T-helper 2 cell treated with Interferon-gamma antibody and Interleukin-4, amounts not matched to agents 100 ng/mL and 5 ng/mL, for 36 hours (primary cell): ENCODE measurements around the gene DDC. TPM values are rescaled to one million over a fixed set of nuclear protein-coding genes. Genes with fewer than 3 reads are reported as not detected.

ENCODE experiments used
- intact Hi-C: fragments of 100-400 bp; cut with micrococcal nuclease; formaldehyde crosslinking; loops from one replicate; pipeline ENCODE4 v1.15.1; 2023
- total RNA-seq: library from RNA; stranded (reverse); gene quantifications from 2 replicates; pipeline ENCODE4 v1.2.3, GENCODE V29; 2022

DDC gene
- 0.55 TPM in 1 of 2 replicates, not detected in the other for total RNA-seq

DNA sequence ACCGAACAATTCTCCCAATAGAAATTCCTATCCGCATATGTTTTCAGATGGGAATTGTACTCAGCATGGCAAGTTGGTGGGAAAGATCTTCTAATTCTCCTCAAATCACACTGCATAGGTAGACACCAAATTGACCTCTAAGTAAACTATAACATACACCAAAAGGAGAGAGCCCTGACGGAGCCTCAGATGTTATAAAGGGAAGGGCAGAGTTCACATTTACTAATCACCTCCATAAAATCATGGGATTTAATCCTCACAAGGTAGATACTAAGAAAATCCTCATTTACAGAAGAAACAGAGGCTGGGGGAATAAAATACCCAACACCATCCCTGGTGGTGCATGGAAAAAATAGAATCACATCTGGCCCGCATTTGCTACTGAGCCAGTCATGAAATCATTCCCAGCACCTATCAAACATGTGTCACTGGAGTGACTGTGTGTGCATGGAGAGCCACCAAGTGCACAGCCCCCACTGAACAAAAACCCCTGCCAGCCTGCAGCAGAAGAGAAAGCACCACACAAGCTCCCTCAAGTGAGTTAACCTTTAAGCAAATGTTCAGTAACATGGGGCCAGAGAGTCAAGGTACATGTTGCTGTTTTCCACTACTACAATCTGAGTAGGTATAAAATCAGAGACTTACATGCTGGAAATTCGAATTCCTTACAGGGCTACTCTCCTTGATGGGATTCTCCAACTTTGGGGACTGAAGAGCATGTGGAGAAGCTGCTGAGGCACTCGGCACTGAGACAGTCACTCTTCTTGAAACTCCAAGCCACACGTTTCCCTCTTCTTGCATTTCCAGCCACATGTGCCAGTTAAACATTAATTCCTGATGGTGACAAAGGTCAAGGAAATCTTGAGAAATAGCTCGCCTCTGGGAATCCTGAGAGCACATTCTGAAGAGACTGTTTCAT lies at the start of gene DDC:
Gene DDC, minus strand, starts transcription at position 766 of the 919 bp plus-strand sequence. CDS start 21,320 bp downstream, outside the sequence.
- intact Hi-C loops = no loop called here

- intact Hi-C loops = loop anchor here (5.0 kb wide), 3 partner anchors 49 to 509 kb away; partner anchors contain the start of gene FIGNL1
These were observed 48.3 kb upstream of the DDC start for GRCh38 chr7:50613473-50613872.

DNA sequence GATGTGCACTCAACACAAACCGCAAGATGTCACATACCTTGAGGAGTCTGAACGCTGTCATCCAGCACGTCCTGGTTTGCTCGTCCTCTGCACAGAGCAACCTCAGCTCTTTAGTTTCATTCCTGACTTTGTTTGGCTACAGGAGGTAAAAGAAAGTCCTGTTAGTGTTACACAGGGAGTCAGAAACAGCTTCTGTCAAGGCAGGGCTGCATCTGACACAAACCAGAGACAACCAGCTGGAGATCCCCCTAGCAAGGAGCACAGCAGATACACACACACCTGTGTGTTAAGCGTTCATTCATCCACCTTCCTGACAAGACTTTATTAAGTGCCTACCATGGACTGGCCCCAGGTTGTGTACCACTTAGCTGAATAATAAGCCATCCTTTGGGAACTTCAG lies 47.5 kb upstream of the DDC start:
- intact Hi-C loops = loop anchor here (5.0 kb wide), 3 partner anchors 50 to 510 kb away; partner anchors contain the start of gene FIGNL1

DNA sequence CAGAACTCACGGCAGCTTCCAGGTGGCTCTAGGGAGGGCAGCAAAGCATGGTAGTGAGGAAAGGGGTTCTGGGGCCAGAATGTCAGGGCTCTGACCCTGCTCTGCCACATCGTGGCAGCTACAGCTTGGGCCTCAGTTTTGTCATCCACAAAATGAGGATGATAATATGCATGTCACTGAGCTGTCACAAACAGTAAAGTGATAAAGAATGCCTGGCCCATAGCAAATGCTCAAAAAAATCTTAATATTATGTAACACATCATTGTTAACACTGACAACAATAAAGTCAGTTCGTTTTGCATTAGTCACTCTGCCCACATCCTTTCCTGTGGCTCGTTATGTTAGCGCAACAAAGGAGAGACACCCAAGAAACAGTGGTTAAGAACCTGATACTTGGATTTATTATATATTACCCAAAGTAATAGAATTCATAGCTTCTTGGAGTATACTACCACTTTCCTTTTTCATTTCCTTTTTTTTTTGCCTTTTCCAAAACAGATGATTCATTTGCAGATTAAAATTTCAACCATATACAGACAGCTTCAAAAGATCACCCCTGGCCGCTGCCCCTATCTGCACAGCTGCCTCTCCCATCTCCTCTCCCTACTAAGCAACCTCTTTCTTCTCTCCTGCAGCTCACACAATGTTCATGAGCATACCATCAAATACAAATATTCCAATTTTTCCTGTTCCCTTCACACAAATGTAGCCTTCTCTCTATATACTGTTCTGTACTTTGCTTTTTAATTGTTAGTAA lies 45.5 kb upstream of the DDC start:
- intact Hi-C loops = loop anchor here (2.0 to 5.0 kb wide), 5 partner anchors 16 to 512 kb away; partner anchors contain the start of gene FIGNL1

- intact Hi-C loops = no loop called here
These were observed 43.1 kb upstream of the DDC start for GRCh38 chr7:50608196-50608906.

DNA sequence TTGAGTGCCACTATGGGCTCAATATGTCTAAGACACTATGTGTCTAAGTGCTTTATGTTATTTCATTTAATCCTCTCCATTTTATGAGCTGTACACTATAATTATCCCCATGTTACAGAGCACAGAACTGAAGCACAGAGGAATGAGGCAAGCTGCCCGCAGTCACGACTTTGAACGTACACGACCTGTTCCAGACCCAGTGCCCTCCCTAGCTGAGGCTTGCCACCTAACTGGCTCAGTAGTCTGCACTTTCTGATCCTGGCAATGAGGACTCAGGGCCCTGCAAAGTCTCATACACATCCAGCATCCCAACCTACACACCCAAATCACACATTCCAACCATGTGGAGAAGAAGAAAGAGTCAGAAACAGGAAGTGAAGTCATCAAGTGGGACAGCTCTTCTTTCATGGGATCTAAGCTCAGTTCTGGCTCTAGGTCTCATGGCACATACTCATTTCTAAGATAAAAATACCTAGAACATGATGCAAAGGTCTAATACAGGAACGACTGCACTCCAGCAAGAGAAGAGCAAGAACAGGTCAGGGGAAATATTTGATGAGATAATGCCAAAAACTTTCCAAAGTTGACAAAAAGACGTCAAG lies 42.4 kb upstream of the DDC start:
- intact Hi-C loops = no loop called here

GRCh38 chr7:50605059-50605458 lies 39.9 kb upstream of the DDC start:
- intact Hi-C loops = no loop called here

GRCh38 chr7:50603287-50603686 lies 38.1 kb upstream of the DDC start:
- intact Hi-C loops = no loop called here

GRCh38 chr7:50599385-50599784 lies 34.2 kb upstream of the DDC start:
- intact Hi-C loops = loop anchor here (5.0 kb wide), 2 partner anchors 63 to 78 kb away; no protein-coding TSS in a partner anchor

- intact Hi-C loops = loop anchor here (5.0 kb wide), 2 partner anchors 64 to 79 kb away; no protein-coding TSS in a partner anchor
These were observed 33.5 kb upstream of the DDC start for GRCh38 chr7:50598460-50599343.

DNA sequence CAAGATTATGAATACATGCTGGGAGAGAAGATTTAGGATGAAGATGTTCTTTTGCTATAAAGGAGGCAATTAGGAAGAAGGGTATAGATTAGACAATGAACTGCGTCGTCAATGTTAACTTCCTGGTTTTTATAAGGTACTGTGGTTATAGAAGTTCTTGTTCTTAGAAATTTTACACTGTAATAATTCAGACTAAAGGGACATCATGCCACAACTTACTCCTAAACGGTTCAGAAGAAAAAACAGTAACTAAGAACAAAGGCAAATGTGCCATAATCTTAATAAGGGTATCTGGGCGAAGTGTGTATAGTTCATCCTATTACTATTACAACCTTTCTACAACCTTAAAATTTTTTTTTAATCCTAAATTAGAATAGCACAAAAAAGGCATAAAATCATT lies 31.3 kb upstream of the DDC start:
- intact Hi-C loops = loop anchor here (5.0 kb wide), 2 partner anchors 66 to 81 kb away; no protein-coding TSS in a partner anchor

DNA sequence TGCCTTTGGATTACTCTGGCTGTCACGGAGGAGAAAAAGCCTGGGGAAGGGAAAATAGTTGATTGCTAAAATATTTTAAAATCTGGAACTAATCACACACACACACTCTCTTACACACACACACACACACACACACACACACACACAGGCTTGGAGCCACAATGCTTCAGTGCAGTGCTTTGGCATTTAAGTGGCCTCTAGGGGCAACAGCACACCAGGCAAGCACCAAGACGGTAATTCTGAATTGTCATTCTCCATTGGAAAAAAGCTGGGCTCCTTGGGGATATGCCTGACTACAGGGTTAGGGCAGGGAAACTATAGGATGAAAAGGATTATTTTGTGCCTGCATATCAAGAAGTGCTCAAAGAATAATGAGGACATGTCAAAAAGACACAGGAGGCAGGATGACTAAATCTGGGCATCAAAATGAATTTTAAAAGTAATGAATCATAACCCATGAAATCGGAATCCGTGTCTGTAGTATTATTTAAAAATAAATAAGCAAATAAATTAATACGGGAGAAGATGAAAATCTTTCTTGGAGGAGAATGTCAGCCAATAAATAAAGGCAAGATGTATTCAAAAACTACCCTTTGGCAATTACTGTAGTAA lies 30.4 kb upstream of the DDC start:
- intact Hi-C loops = loop anchor here (2.0 to 5.0 kb wide), 3 partner anchors 15 to 82 kb away; no protein-coding TSS in a partner anchor

DNA sequence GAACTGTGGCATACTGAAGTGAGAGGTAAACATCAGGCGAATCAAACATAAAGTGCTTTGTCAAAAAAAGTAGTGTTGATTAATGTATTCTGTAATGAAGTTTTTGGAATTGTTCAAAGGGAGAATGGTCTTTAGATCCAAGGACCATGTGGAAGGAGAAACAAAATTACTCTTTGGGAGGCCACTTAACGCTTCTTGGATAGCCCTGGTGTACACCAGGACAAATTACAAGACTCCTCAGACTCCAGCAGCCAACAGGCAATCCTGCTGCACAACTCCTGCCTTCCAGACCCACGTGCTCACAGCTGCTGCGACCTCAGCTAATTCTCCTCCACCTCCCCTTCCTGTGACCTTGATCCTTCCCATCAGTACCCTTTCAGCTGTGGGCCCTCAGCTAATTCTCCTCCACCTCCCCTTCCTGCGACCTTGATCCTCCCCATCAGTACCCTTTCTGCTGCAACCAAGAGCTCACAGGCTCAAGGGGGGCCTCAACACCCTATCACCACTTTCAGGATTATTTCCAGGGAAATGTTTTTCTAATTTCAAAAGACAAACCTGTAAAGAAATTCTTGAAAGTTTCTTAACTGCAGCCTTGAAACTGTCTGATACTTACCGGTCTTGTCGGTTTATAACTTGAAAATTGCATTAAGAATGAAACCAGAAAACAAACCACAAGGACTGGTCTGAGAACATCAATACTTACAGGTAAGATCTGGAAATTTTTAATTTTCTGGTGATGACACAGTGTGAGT lies 29.7 kb upstream of the DDC start:
- intact Hi-C loops = loop anchor here (2.0 to 5.0 kb wide), 4 partner anchors 16 to 128 kb away; no protein-coding TSS in a partner anchor

GRCh38 chr7:50594136-50594535 lies 28.9 kb upstream of the DDC start:
- intact Hi-C loops = loop anchor here (2.0 to 5.0 kb wide), 2 partner anchors 17 to 127 kb away; no protein-coding TSS in a partner anchor

- intact Hi-C loops = loop anchor here (5.0 kb wide), 1 partner anchor 126 kb away; no protein-coding TSS in a partner anchor
These were observed 27.7 kb upstream of the DDC start for GRCh38 chr7:50592940-50593339.

- intact Hi-C loops = loop anchor here (5.0 kb wide), 1 partner anchor 124 kb away; no protein-coding TSS in a partner anchor
These were observed 26.6 kb upstream of the DDC start for GRCh38 chr7:50591480-50592438.

GRCh38 chr7:50591098-50591479 lies 25.9 kb upstream of the DDC start:
- intact Hi-C loops = loop anchor here (5.0 kb wide), 1 partner anchor 124 kb away; no protein-coding TSS in a partner anchor
